GM12878 (cell line): ENCODE results near the gene PIGL. TPM values are rescaled to one million over a fixed set of nuclear protein-coding genes. Genes with fewer than 3 reads are reported as not detected.
A peak's percentile ranks its signal among the peaks of the same experiment; 100 is the strongest.

Experiments
- BHLHE40 ChIP-seq, 2 experiments: fragments of 450-650 bp in 1 of 2; IDR thresholded peaks; 2 replicates each; pipeline ENCODE4 v1.6.1; 2011 to 2017; ENCODE audit warnings: low read depth in 2 of 2, borderline replicate concordance in 1 of 2, improper control_type of control experiment in 1 of 2, low read length in 1 of 2, mild to moderate bottlenecking in 1 of 2
- BRCA1 ChIP-seq: IDR thresholded peaks from 2 replicates; pipeline ENCODE4 v1.6.1; 2011; ENCODE audit warnings: low read depth, low read length, improper control_type of control experiment
- IKZF2 ChIP-seq, 2 experiments: fragments of 450-650 bp; IDR thresholded peaks; 2 replicates each; pipeline ENCODE4 v1.6.1; 2017; ENCODE audit warnings: mild to moderate bottlenecking in 2 of 2, moderate library complexity in 2 of 2
- KAT2A ChIP-seq: conservative IDR thresholded peaks from 2 replicates; pipeline ENCODE4 v1.6.1; 2011; ENCODE audit warnings: low read depth, low read length; ENCODE audit not compliant: control insufficient read depth
- RCOR1 ChIP-seq: conservative IDR thresholded peaks from 2 replicates; pipeline ENCODE4 v1.6.1; 2012; ENCODE audit warnings: low read depth, low read length, improper control_type of control experiment
- RELB ChIP-seq: fragments of 450-650 bp; IDR thresholded peaks from 2 replicates; pipeline ENCODE4 v1.6.1; 2017; ENCODE audit warnings: low read depth, mild to moderate bottlenecking, moderate library complexity
- SPI1 ChIP-seq: IDR thresholded peaks from 2 replicates; pipeline ENCODE4 v1.6.1; 2011; ENCODE audit warnings: low read depth, mild to moderate bottlenecking, low read length, moderate library complexity, borderline replicate concordance; ENCODE audit not compliant: insufficient read depth
- SREBF2 ChIP-seq: IDR thresholded peaks from 2 replicates; pipeline ENCODE4 v1.6.1; 2012; ENCODE audit warnings: mild to moderate bottlenecking, low read length
- WRNIP1 ChIP-seq: IDR thresholded peaks from 2 replicates; pipeline ENCODE4 v1.6.1; 2011; ENCODE audit warnings: low read depth, low read length, improper control_type of control experiment, borderline replicate concordance
- polyA plus RNA-seq, 11 experiments: library from polyadenylated mRNA; depleted of rRNA in 4 of 11; unstranded in 6 of 11; stranded (reverse) in 5 of 11; fragments of >200 nt; fragmentation: Nextera tagmentation in 4 of 11; fragmentation: Illumina TruSeq in 1 of 11; extraction: Ambion mirVana in 4 of 11; extraction: Trizol in 1 of 11; gene quantifications; 1 replicate in 1 of 11; 2 replicates in 10 of 11; pipeline versions ENCODE4 v1.2.1 to v1.2.3, GENCODE V29; 2011 to 2016; ENCODE audit warnings: inconsistent platforms in 2 of 11, missing spikeins in 2 of 11, low read depth in 1 of 11
- total RNA-seq, 4 experiments: library from RNA; depleted of rRNA in 3 of 4; stranded (reverse); fragments of >200 nt in 3 of 4; fragmentation: Illumina TruSeq in 1 of 4; extraction: Trizol in 1 of 4; gene quantifications; 2 replicates each; pipeline versions ENCODE4 v1.2.1 to v1.2.3, GENCODE V29; 2013 to 2021
- TF ChIP-seq, protein P1 (sequence below): IDR thresholded peaks from 2 replicates; pipeline ENCODE4 v1.6.1; 2011; ENCODE audit warnings: borderline replicate concordance, low read depth, mild to moderate bottlenecking, moderate library complexity, mixed read lengths, low read length; ENCODE audit not compliant: insufficient read depth; ENCODE audit errors: extremely low read length
- TF ChIP-seq, protein P2 (sequence below): fragments of 450-650 bp; IDR thresholded peaks from 2 replicates; pipeline ENCODE4 v1.6.1; 2017; ENCODE audit warnings: mild to moderate bottlenecking, moderate library complexity
- TF ChIP-seq, protein P3 (sequence below): IDR thresholded peaks from 2 replicates; pipeline ENCODE4 v1.6.1; 2011; ENCODE audit warnings: mild to moderate bottlenecking, low read depth, low read length, moderate library complexity; ENCODE audit not compliant: insufficient replicate concordance
- TF ChIP-seq, protein P4 (sequence below): fragments of 450-650 bp; conservative IDR thresholded peaks from 2 replicates; pipeline ENCODE4 v1.6.1; 2017; ENCODE audit warnings: mild to moderate bottlenecking, moderate library complexity
- TF ChIP-seq, protein P5 (sequence below): fragments of 450-650 bp; IDR thresholded peaks from 2 replicates; pipeline ENCODE4 v1.6.1; 2017; ENCODE audit warnings: antibody characterized with exemption, mild to moderate bottlenecking, moderate library complexity

Gene PIGL
- total and polyA plus RNA-seq, 10 of the 15 experiments (the other 5 are each of a cell fraction or from before 2014, with no cell fraction given): 25.9 to 52.5 (median 30.2) TPM

GRCh38 chr17:16329519-16330271 is 112.7 kb downstream of the PIGL start (continued):
- TF ChIP-seq, protein P1, sequence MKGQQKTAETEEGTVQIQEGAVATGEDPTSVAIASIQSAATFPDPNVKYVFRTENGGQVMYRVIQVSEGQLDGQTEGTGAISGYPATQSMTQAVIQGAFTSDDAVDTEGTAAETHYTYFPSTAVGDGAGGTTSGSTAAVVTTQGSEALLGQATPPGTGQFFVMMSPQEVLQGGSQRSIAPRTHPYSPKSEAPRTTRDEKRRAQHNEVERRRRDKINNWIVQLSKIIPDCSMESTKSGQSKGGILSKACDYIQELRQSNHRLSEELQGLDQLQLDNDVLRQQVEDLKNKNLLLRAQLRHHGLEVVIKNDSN: no peak
- TF ChIP-seq KAT2A: no peak
- peak; percentile 72; the same call in 1 of the 2 replicates for TF ChIP-seq SPI1
- TF ChIP-seq, protein P2, sequence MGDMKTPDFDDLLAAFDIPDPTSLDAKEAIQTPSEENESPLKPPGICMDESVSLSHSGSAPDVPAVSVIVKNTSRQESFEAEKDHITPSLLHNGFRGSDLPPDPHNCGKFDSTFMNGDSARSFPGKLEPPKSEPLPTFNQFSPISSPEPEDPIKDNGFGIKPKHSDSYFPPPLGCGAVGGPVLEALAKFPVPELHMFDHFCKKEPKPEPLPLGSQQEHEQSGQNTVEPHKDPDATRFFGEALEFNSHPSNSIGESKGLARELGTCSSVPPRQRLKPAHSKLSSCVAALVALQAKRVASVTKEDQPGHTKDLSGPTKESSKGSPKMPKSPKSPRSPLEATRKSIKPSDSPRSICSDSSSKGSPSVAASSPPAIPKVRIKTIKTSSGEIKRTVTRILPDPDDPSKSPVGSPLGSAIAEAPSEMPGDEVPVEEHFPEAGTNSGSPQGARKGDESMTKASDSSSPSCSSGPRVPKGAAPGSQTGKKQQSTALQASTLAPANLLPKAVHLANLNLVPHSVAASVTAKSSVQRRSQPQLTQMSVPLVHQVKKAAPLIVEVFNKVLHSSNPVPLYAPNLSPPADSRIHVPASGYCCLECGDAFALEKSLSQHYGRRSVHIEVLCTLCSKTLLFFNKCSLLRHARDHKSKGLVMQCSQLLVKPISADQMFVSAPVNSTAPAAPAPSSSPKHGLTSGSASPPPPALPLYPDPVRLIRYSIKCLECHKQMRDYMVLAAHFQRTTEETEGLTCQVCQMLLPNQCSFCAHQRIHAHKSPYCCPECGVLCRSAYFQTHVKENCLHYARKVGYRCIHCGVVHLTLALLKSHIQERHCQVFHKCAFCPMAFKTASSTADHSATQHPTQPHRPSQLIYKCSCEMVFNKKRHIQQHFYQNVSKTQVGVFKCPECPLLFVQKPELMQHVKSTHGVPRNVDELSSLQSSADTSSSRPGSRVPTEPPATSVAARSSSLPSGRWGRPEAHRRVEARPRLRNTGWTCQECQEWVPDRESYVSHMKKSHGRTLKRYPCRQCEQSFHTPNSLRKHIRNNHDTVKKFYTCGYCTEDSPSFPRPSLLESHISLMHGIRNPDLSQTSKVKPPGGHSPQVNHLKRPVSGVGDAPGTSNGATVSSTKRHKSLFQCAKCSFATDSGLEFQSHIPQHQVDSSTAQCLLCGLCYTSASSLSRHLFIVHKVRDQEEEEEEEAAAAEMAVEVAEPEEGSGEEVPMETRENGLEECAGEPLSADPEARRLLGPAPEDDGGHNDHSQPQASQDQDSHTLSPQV: no peak
- no peak for TF ChIP-seq WRNIP1
- peak; percentile 16 to 50; a peak in 2 of 4 replicates for TF ChIP-seq IKZF2 (IDR thresholded peaks at IDR 0.05)
- TF ChIP-seq RELB: peak; percentile 41; the same call in 1 of the 2 replicates
- TF ChIP-seq RCOR1: no peak
- peak in 1 of 2 experiments; percentile 42; a peak in 1 of 4 replicates for TF ChIP-seq BHLHE40 (IDR thresholded peaks at IDR 0.05; ENCODE audit: borderline replicate concordance in 1 of 2, low read depth in 2 of 2, low read length in 1 of 2)
- TF ChIP-seq, protein P3, sequence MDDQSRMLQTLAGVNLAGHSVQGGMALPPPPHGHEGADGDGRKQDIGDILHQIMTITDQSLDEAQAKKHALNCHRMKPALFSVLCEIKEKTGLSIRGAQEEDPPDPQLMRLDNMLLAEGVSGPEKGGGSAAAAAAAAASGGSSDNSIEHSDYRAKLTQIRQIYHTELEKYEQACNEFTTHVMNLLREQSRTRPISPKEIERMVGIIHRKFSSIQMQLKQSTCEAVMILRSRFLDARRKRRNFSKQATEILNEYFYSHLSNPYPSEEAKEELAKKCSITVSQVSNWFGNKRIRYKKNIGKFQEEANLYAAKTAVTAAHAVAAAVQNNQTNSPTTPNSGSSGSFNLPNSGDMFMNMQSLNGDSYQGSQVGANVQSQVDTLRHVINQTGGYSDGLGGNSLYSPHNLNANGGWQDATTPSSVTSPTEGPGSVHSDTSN: no peak
- no peak for TF ChIP-seq SREBF2
- TF ChIP-seq, protein P4, sequence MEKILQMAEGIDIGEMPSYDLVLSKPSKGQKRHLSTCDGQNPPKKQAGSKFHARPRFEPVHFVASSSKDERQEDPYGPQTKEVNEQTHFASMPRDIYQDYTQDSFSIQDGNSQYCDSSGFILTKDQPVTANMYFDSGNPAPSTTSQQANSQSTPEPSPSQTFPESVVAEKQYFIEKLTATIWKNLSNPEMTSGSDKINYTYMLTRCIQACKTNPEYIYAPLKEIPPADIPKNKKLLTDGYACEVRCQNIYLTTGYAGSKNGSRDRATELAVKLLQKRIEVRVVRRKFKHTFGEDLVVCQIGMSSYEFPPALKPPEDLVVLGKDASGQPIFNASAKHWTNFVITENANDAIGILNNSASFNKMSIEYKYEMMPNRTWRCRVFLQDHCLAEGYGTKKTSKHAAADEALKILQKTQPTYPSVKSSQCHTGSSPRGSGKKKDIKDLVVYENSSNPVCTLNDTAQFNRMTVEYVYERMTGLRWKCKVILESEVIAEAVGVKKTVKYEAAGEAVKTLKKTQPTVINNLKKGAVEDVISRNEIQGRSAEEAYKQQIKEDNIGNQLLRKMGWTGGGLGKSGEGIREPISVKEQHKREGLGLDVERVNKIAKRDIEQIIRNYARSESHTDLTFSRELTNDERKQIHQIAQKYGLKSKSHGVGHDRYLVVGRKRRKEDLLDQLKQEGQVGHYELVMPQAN: no peak
- TF ChIP-seq, protein P5, sequence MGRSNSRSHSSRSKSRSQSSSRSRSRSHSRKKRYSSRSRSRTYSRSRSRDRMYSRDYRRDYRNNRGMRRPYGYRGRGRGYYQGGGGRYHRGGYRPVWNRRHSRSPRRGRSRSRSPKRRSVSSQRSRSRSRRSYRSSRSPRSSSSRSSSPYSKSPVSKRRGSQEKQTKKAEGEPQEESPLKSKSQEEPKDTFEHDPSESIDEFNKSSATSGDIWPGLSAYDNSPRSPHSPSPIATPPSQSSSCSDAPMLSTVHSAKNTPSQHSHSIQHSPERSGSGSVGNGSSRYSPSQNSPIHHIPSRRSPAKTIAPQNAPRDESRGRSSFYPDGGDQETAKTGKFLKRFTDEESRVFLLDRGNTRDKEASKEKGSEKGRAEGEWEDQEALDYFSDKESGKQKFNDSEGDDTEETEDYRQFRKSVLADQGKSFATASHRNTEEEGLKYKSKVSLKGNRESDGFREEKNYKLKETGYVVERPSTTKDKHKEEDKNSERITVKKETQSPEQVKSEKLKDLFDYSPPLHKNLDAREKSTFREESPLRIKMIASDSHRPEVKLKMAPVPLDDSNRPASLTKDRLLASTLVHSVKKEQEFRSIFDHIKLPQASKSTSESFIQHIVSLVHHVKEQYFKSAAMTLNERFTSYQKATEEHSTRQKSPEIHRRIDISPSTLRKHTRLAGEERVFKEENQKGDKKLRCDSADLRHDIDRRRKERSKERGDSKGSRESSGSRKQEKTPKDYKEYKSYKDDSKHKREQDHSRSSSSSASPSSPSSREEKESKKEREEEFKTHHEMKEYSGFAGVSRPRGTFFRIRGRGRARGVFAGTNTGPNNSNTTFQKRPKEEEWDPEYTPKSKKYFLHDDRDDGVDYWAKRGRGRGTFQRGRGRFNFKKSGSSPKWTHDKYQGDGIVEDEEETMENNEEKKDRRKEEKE: no peak
- TF ChIP-seq BRCA1: no peak
